SHP77 treated with DMSO at 0.1 percent for 48 hours (cell line): ENCODE data around the gene ZRANB2.

Source experiments
- DNase-seq: peaks from one replicate; lab custom pipeline; 2025; lab: John Stamatoyannopoulos, UW

The ZRANB2 gene

DNA sequence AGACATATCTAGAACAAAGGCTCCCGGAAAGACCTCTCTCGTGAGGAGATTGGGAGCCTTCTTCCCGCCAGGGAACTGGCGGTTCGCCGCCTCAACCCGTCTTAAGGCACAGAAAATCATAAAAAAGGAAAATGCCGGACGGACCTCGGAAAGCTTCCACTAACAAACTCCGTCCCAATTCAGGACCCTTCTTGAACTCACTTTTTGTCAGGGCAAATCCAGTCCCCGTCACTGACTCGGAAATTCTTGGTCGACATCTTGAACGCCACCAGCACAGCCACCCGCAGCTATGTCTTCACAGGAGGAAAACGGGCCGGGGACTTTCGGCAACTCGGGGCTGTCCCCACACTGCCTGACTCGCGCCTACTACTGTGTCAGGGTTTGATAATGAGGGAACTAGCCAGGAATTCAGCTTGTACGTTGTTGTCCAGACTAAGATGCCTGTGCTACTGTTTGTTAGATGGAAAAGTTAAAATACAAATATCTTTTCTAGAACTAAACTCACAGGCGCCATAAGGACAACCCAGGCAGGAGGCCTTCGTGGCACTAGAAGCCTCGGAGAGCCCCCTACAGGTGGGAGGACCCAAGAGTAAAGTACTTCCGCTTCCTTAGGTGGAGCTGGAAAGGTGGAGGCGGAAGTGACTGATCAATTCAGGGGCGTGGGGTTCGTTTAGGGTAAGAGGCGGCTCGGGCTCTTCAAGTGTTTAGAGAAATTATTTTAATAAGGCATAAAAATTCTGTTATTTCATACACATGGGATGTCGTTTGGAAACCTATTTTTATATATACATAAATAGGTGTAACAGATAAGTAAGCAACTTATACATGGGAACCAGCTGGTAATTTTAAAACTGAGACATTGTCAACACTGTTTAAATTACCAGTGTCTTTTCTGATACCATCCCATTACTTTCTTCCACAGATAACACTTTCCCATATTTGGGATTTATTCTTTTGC is at the start of gene ZRANB2:
TSS of gene ZRANB2 (minus strand) at position 297 of the 958 bp plus-strand sequence. CDS start at position 257, 40 bp downstream.
- peak; percentile 91 for DNase-seq

- no peak for DNase-seq
Measured at GRCh38 chr1:71128060-71128459, 47.2 kb upstream of the ZRANB2 start.

DNA sequence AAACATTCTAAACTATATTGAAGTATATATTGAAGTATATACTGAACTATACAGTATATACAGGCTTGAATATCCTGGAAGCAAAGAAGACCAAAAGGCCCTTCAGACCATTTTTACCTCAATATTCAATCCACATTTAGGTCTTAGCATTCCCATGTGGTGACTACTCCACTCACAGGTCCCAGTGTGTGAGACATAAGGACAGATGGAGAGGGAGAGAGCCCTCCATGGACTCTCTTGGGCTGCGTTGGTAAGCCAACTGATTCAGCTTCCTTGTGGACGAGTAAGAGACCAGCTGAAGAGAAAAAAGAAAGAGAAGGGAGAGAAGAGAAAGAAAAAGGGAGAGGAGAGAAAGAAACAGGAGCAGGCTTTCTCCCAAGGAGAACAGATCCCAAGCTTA is 37.3 kb upstream of the ZRANB2 start:
- DNase-seq, result no peak

DNA sequence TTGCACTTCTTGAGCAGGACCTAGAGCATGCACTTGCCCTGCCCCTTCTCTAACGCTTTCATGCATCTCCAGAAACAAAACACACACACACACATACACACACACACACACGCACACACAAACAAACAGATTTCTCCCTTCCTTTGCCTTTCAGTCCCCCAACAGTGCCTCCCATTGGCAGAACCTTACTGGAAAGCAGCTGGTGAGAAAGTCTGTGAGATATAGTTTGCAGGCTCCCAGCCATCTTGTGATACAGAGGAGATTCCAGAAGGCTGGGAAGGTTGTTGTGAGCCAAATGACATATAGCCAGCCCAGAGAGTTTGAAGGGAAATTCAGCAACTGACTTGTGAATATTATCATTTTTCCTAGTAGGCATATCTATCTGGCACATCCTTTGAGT is 35.9 kb upstream of the ZRANB2 start:
- DNase-seq, result no peak

DNA sequence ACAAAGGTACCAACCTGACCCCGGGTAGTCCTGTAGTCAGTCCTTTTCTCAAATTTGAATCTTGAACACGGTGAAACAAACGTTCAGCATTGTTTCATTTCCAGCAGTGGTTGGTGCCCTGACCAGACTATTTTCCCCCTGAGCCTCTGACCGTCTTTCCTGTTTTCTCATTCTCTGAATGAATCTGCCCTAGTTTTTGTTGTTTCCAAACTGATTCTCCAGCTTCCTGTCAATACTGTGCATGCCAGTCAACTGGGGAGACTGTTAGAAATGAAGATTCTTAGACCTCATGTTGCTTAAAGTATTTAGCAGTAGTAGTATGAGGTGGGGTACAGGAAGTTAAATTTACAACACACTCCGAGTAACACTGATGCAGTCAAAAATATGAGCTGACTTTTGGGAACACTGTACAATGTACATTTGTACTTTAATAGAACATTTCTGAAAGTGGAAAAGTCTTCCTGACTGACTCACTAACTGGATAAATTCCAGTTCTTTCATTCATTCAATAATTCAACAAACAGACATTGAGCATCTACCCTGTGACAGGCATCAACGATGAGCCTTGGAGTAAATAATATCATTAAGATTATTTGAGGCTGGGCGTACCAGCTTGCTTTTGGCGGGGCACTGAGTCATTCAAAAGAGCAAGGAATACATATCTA is 26.0 kb upstream of the ZRANB2 start:
- no peak for DNase-seq

- DNase-seq, result no peak
Measured at GRCh38 chr1:71104417-71104816, 23.6 kb upstream of the ZRANB2 start.

DNA sequence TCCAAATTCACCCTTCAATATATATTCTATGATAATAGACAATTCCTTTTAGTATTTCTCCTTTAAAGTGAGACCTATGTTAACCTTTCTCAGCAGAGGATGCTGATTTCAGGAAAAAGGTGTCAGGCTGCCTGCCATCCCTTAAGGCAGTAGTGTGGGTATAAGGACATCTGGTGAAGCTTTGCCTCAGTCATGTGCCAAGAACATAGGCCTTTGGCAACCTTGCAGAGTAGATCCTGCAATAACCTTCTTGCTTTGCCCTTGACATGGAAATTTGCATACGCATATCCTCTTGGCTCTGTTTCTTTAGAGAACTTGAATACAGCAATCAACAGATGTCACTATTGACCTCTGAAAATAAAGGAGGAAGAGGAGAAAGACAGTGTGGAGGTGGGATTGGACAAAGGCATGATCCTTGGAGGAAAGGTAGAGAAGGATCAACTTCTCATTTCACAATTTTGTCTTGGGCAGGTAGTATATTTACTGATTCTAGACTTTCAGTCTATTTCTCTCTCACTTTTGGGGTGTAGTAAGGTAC is 21.1 kb upstream of the ZRANB2 start:
- no peak for DNase-seq

DNA sequence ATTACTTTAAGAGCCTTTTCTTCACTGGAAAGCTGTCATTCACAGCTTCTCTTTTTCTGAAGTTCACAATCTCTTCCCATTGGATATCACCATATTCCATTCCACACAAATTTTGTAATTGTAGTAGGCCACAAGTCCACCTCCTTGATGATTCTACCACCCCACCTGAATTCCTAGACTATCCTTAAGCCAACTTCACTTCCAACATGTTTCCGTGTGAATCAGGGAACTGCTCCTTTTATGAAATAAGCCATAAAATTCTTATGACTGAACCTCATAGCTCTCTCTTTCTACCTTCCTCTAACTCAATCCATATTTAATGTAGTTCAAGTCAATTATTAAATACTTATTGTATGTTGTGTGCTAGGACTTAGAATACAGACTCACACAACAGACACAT is 16.6 kb upstream of the ZRANB2 start:
- no peak for DNase-seq

DNA sequence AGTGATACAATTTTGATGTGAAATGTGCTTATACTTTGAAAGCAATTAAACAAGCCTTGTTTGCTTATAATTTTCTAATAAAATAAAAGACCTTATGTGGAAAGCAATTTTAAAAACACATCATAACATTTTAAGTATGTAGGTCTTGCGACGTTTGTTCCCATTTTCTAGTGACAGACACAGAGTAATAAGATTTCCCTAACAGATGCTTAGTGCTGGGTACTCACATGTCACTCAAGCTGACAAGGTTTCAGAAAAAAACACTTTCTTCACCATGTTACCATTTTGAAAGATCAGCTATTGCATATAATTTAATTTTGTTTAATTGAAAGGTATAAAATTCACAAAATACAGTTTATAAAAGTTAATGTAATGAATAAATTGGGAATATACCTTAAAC is 14.1 kb upstream of the ZRANB2 start:
- no peak for DNase-seq

DNA sequence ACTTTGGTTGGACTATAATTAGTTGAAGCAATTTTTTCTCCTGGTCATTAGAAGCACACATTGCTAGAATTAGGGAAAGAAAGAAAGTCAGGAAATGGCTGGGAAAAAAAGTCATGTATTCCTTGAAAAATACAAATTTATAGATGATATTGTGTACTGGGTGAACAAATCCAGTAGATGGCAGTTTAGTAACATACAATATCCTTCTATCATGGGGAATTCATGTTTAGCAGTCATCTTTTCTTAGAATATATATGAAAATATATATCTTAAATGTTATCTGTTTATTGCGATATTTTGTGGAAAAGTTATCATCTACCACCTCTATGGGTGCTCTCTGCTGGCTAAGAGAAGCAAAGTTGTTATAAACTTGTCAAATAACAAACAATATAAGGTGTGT is 13.1 kb upstream of the ZRANB2 start:
- no peak for DNase-seq

DNA sequence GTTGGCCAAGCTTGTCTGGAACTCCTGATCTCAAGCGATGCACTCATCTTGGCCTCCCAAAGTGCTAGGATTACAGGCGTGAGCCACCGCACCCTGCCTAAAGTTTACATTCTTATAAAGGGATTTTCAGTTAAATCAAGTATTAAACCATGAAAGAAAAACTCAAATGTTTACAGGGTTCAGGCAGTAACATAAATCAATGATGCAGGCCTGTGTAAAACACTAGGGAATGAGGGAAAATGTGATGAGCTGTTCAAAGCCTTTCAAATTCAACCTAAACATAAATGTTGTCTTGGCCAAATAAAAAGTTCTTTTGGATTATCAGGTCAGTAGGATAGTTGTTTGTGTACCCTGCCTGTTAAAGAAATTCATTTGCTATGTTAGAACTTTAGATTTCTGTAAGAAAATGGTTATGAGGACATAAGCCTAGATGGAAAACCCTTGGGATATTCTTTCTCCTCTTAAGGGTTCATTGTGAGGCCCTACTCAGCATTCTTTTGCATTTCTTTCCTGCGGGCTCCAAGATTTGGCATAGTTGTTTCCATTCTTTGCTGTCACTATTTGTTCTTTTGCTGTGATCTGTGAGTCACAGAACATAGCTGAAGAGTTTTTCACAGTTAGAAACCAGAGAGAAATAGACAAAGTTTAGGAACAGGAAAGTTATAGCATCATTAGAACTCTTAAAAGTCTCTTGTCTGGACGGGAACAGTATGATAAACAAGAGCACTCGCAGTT is 8.9 kb upstream of the ZRANB2 start:
- DNase-seq, result no peak

GRCh38 chr1:71088645-71089287 is 7.9 kb upstream of the ZRANB2 start:
- DNase-seq, result no peak

GRCh38 chr1:71087713-71088112 is 6.9 kb upstream of the ZRANB2 start:
- no peak for DNase-seq

DNA sequence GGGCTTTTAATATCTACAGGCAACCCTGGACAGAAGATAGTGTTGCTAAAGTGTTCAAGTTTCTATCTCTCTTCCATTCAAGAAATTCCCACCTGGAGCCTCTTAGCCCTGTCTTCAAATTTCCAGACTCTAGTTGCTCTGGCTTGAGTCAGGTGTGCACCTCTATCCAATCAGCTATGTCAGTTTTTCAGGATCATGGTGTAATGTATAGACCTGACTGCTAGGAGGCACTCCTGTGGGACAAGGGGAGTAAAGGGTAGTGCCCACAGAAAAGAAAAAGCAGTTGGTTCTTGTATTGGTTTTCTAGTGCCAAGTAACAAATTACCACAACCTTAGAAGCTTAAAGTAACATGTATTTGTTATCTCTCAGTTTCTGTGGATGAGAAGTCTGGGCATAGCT is 6.2 kb upstream of the ZRANB2 start:
- no peak for DNase-seq

GRCh38 chr1:71086331-71086730 is 5.5 kb upstream of the ZRANB2 start:
- DNase-seq, result no peak

DNA sequence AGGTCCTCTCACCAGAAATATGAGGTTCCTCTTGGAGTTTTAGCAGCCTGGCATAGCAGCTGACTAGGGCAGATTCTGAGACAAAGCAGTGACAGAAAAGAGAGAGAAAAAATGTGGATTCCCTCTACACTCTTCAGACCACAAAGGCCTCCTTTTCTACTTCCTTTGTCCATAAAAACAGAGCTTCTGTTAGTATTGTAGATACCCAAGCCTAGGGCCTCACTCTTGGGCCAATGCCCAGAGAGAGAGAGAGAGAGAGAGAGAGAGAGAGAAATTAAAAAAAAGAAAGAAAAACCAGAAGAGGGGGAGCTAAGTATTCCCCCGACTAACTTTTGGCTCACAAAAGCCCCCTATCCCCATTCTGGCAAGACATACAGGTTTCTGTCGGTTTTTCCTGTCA is 2.4 kb upstream of the ZRANB2 start:
- no peak for DNase-seq

- no peak for DNase-seq
Measured at GRCh38 chr1:71081697-71082080, 854 bp upstream of the ZRANB2 start.

- no peak for DNase-seq
Measured at GRCh38 chr1:71080230-71080738, 551 bp downstream of the ZRANB2 start.

- no peak for DNase-seq
Measured at GRCh38 chr1:71074681-71075080, 6.2 kb downstream of the ZRANB2 start.

GRCh38 chr1:71072273-71072672 is 8.6 kb downstream of the ZRANB2 start:
- DNase-seq, result no peak

- DNase-seq, result no peak
Measured at GRCh38 chr1:71071720-71072119, 9.1 kb downstream of the ZRANB2 start.
